Measurements from ENCODE around the gene KCNH6.

KCNH6 gene

DNA sequence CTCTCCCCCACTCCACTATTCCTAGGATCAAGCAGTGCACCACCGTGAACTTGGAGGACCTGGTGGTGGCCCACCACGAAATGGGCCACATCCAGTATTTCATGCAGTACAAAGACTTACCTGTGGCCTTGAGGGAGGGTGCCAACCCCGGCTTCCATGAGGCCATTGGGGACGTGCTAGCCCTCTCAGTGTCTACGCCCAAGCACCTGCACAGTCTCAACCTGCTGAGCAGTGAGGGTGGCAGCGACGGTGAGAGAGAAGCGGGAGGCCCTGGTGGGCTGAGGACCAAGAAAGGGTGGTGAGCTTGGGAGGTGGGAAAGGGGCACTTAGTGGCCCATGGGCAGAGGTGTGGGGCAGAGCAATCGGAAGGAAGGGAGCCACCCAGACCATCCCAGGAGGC lies 29.7 kb upstream of the KCNH6 start:
- peaks cover 0 to 3% of the 10 kb centered on the region in 2 experiments; a peak in 1 of 3 replicates for H3K36me3 ChIP-seq (ENCODE audit: control insufficient read depth in 2 of 2, insufficient read depth in 1 of 2, low read length in 2 of 2)
- ChIA-PET CTCF (no interaction called here), POLR2A (interaction anchor here (0.5 kb wide), 1 partner anchor 42 kb away, joined by 3 read pairs; no protein-coding TSS in a partner anchor)
- no peak overlapping the region for H3K4me3 ChIP-seq (ENCODE audit: low read depth, low read length)
- H3K4me1 ChIP-seq (ENCODE audit: control insufficient read depth, insufficient read depth, low read length) = no peaks in the 10 kb centered on the region
- H3K27ac ChIP-seq (ENCODE audit: extremely low read depth, low read depth, low read length) = no peak overlapping the region
- TF ChIP-seq, protein P1, sequence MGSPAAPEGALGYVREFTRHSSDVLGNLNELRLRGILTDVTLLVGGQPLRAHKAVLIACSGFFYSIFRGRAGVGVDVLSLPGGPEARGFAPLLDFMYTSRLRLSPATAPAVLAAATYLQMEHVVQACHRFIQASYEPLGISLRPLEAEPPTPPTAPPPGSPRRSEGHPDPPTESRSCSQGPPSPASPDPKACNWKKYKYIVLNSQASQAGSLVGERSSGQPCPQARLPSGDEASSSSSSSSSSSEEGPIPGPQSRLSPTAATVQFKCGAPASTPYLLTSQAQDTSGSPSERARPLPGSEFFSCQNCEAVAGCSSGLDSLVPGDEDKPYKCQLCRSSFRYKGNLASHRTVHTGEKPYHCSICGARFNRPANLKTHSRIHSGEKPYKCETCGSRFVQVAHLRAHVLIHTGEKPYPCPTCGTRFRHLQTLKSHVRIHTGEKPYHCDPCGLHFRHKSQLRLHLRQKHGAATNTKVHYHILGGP (tag by site-specific recombination; IDR thresholded peaks at IDR 0.05) = no peak
- no peak for TF ChIP-seq ZSCAN23 (tag by site-specific recombination; IDR thresholded peaks at IDR 0.05)
- no peak for TF ChIP-seq ZFHX2 (tag by site-specific recombination; conservative IDR thresholded peaks at IDR 0.05)
- no peak for TF ChIP-seq MZF1 (tag by site-specific recombination; IDR thresholded peaks at IDR 0.05; ENCODE audit: borderline replicate concordance)
- TF ChIP-seq ZNF354C (tag by site-specific recombination; IDR thresholded peaks at IDR 0.05; ENCODE audit: borderline replicate concordance, low read depth) = no peak
- no peak for TF ChIP-seq ZNF473 (tag by site-specific recombination; IDR thresholded peaks at IDR 0.05)
- no peak for TF ChIP-seq ZNF2 (tag by site-specific recombination; IDR thresholded peaks at IDR 0.05)
- no peak for TF ChIP-seq ZNF660 (tag by site-specific recombination; IDR thresholded peaks at IDR 0.05)
- TF ChIP-seq, protein P2, sequence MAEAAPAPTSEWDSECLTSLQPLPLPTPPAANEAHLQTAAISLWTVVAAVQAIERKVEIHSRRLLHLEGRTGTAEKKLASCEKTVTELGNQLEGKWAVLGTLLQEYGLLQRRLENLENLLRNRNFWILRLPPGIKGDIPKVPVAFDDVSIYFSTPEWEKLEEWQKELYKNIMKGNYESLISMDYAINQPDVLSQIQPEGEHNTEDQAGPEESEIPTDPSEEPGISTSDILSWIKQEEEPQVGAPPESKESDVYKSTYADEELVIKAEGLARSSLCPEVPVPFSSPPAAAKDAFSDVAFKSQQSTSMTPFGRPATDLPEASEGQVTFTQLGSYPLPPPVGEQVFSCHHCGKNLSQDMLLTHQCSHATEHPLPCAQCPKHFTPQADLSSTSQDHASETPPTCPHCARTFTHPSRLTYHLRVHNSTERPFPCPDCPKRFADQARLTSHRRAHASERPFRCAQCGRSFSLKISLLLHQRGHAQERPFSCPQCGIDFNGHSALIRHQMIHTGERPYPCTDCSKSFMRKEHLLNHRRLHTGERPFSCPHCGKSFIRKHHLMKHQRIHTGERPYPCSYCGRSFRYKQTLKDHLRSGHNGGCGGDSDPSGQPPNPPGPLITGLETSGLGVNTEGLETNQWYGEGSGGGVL (tag by site-specific recombination; IDR thresholded peaks at IDR 0.05) = no peak
- TF ChIP-seq ZNF596 (tag by site-specific recombination; IDR thresholded peaks at IDR 0.05) = no peak
- TF ChIP-seq, protein P3, sequence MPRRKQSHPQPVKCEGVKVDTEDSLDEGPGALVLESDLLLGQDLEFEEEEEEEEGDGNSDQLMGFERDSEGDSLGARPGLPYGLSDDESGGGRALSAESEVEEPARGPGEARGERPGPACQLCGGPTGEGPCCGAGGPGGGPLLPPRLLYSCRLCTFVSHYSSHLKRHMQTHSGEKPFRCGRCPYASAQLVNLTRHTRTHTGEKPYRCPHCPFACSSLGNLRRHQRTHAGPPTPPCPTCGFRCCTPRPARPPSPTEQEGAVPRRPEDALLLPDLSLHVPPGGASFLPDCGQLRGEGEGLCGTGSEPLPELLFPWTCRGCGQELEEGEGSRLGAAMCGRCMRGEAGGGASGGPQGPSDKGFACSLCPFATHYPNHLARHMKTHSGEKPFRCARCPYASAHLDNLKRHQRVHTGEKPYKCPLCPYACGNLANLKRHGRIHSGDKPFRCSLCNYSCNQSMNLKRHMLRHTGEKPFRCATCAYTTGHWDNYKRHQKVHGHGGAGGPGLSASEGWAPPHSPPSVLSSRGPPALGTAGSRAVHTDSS (tag by site-specific recombination; IDR thresholded peaks at IDR 0.05) = no peak
- no peak for TF ChIP-seq MYNN (tag by site-specific recombination; IDR thresholded peaks at IDR 0.05; ENCODE audit: borderline replicate concordance)
- no peak for TF ChIP-seq ZNF670 (tag by site-specific recombination; IDR thresholded peaks at IDR 0.05; ENCODE audit: low read depth)
- TF ChIP-seq ZNF76 (tag by site-specific recombination; IDR thresholded peaks at IDR 0.05; ENCODE audit: borderline replicate concordance, low read depth) = no peak
- no peak for TF ChIP-seq ZSCAN16 (tag by site-specific recombination; IDR thresholded peaks at IDR 0.05)
- TF ChIP-seq ZNF202 (tag by site-specific recombination; IDR thresholded peaks at IDR 0.05; ENCODE audit: borderline replicate concordance) = no peak
- no peak for TF ChIP-seq ZNF211 (tag by site-specific recombination; IDR thresholded peaks at IDR 0.05; ENCODE audit: low read depth)
- no peaks in the 10 kb centered on the region for H3K9me3 ChIP-seq (ENCODE audit: control insufficient read depth, insufficient read depth, low read depth, low read length)

DNA sequence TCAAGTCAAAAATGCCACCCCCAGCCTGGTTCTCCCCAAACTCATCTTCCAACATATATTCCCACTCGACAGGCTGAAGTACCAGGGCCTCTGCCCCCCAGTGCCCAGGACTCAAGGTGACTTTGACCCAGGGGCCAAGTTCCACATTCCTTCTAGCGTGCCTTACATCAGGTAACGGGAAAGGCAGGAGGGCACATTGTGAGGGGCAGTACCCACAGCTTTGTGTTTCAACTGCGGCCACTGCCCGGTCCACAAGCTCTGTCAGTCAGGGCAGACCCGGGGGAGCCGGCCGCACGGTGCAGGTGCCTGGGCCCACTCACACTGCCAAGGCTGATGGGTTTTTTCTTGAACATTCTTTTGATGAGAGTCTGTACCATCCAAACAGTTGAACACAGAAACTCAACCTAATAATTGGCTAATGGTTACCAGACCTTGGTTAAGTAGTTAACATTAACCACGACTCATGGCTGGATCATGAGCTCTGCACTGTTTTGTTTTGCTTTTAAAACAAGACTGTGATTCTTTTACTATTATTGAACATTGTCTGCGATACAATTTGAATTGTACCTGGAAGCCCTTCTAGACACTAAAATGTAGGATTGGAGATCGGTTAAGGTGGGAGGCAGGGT lies 28.7 kb upstream of the KCNH6 start:
- POLR2A ChIA-PET = interaction anchor here (0.8 kb wide), 1 partner anchor 1534 kb away, joined by 3 read pairs; no protein-coding TSS in a partner anchor
- Histone ChIP-seq H3K36me3 (ENCODE audit: control insufficient read depth in 2 of 2, insufficient read depth in 1 of 2, low read length in 2 of 2) (no peaks in the 10 kb centered on the region), H3K27ac (ENCODE audit: extremely low read depth, low read depth, low read length) (no peak overlapping the region), H3K9me3 (ENCODE audit: control insufficient read depth, insufficient read depth, low read depth, low read length) (no peaks in the 10 kb centered on the region), H3K4me1 (ENCODE audit: control insufficient read depth, insufficient read depth, low read length) (no peaks in the 10 kb centered on the region), H3K4me3 (ENCODE audit: low read depth, low read length) (no peak overlapping the region)
- CTCF ChIA-PET = interaction anchor here (1.2 kb wide), 1 partner anchor 180 kb away, joined by 3 read pairs; no protein-coding TSS in a partner anchor
- TF ChIP-seq ZNF549 (tag by site-specific recombination; IDR thresholded peaks at IDR 0.05) = no peak
- TF ChIP-seq ZNF544 (tag by site-specific recombination; IDR thresholded peaks at IDR 0.05) = no peak
- no peak for TF ChIP-seq ZNF112 (tag by site-specific recombination; IDR thresholded peaks at IDR 0.05)
- no peak for TF ChIP-seq HOXC10 (CRISPR knock-in tag; IDR thresholded peaks at IDR 0.05)
- no peak for TF ChIP-seq ZNF24 (tag by site-specific recombination; IDR thresholded peaks at IDR 0.05)
- TF ChIP-seq, protein P4, sequence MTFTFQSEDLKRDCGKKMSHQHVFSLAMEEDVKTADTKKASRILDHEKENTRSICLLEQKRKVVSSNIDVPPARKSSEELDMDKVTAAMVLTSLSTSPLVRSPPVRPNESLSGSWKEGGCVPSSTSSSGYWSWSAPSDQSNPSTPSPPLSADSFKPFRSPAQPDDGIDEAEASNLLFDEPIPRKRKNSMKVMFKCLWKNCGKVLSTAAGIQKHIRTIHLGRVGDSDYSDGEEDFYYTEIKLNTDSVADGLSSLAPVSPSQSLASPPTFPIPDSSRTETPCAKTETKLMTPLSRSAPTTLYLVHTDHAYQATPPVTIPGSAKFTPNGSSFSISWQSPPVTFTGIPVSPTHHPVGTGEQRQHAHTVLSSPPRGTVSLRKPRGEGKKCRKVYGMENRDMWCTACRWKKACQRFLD (tag by site-specific recombination; IDR thresholded peaks at IDR 0.05) = no peak
- TF ChIP-seq, protein P5, sequence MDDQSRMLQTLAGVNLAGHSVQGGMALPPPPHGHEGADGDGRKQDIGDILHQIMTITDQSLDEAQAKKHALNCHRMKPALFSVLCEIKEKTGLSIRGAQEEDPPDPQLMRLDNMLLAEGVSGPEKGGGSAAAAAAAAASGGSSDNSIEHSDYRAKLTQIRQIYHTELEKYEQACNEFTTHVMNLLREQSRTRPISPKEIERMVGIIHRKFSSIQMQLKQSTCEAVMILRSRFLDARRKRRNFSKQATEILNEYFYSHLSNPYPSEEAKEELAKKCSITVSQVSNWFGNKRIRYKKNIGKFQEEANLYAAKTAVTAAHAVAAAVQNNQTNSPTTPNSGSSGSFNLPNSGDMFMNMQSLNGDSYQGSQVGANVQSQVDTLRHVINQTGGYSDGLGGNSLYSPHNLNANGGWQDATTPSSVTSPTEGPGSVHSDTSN (CRISPR knock-in tag; IDR thresholded peaks at IDR 0.05) = no peak
- no peak for TF ChIP-seq ZNF23 (tag by site-specific recombination; IDR thresholded peaks at IDR 0.05; ENCODE audit: borderline replicate concordance)
- TF ChIP-seq ZBTB48 (tag by site-specific recombination; IDR thresholded peaks at IDR 0.05) = no peak
